HepG2 (cell line): ENCODE measurements around the gene TMEM121. TPM values are rescaled to one million over a fixed set of nuclear protein-coding genes. Genes with fewer than 3 reads are reported as not detected.
A peak's percentile ranks its signal among the peaks of the same experiment; 100 is the strongest.

ENCODE experiments used
- AGO2 ChIP-seq: fragments of 200-400 bp; formaldehyde crosslinking; optimal IDR thresholded peaks from 2 replicates; pipeline ENCODE3; 2017; ENCODE audit warnings: mild to moderate bottlenecking, low read depth, low read length, moderate library complexity
- CC2D1A ChIP-seq: sonication (generic); formaldehyde crosslinking; IDR thresholded peaks from 2 replicates; pipeline ENCODE4 v1.8.1; 2023; ENCODE audit warnings: mild to moderate bottlenecking, missing genetic modification reagents
- DMAP1 ChIP-seq: IDR thresholded peaks from 2 replicates; pipeline ENCODE4 v1.6.1; 2016
- IKZF5 ChIP-seq: IDR thresholded peaks from 2 replicates; pipeline ENCODE4 v1.6.1; 2018; ENCODE audit warnings: missing genetic modification reagents, mild to moderate bottlenecking, missing compliant biosample characterization
- MYC ChIP-seq: sonication (generic); formaldehyde crosslinking; IDR thresholded peaks from 2 replicates; pipeline ENCODE4 v1.9.0; 2021; ENCODE audit warnings: missing genetic modification reagents, borderline replicate concordance
- NR2F6 ChIP-seq, 2 experiments: IDR thresholded peaks; 2 replicates each; pipeline ENCODE4 v1.6.1; 2016; ENCODE audit warnings: antibody characterized with exemption in 1 of 2, mild to moderate bottlenecking in 1 of 2
- PCBP1 ChIP-seq: fragments of 200-400 bp; formaldehyde crosslinking; IDR thresholded peaks from 2 replicates; pipeline ENCODE4 v1.6.1; 2017; ENCODE audit warnings: mild to moderate bottlenecking, low read depth, low read length, borderline replicate concordance
- POGZ ChIP-seq: sonication (generic); formaldehyde crosslinking; IDR thresholded peaks from 2 replicates; pipeline ENCODE4 v1.4.0; 2020; ENCODE audit warnings: mild to moderate bottlenecking, missing genetic modification reagents
- REXO4 ChIP-seq: sonication (generic); formaldehyde crosslinking; IDR thresholded peaks from 2 replicates; pipeline ENCODE4 v1.8.0; 2022; ENCODE audit warnings: missing genetic modification reagents, mild to moderate bottlenecking, borderline replicate concordance
- SOX13 ChIP-seq, 3 experiments: fragments of 450-650 bp in 1 of 3; sonication (generic) in 1 of 3; formaldehyde crosslinking in 1 of 3; IDR thresholded peaks in 2 of 3; conservative IDR thresholded peaks in 1 of 3; 2 replicates each; pipeline versions ENCODE4 v1.5.0 to v1.6.1; 2016 to 2020; ENCODE audit warnings: antibody characterized with exemption in 1 of 3, mild to moderate bottlenecking in 1 of 3, missing compliant biosample characterization in 1 of 3, missing genetic modification reagents in 1 of 3, moderate library complexity in 1 of 3
- SPEN ChIP-seq: sonication (generic); formaldehyde crosslinking; IDR thresholded peaks from 2 replicates; pipeline ENCODE4 v1.5.1; 2020; ENCODE audit warnings: low read depth, mild to moderate bottlenecking, missing genetic modification reagents
- STAT6 ChIP-seq: sonication (generic); formaldehyde crosslinking; IDR thresholded peaks from 2 replicates; pipeline ENCODE4 v1.4.0; 2020; ENCODE audit warnings: missing genetic modification reagents, mild to moderate bottlenecking, borderline replicate concordance
- ZBTB8A ChIP-seq: sonication (generic); formaldehyde crosslinking; IDR thresholded peaks from 2 replicates; pipeline ENCODE4 v1.4.0; 2020; ENCODE audit warnings: mild to moderate bottlenecking, low read depth, missing genetic modification reagents, borderline replicate concordance
- ZC3H13 ChIP-seq: sonication (generic); formaldehyde crosslinking; IDR thresholded peaks from 2 replicates; pipeline ENCODE4 v1.8.1; 2023; ENCODE audit warnings: mild to moderate bottlenecking, missing genetic modification reagents, moderate library complexity
- ZKSCAN5 ChIP-seq: sonication (generic); formaldehyde crosslinking; IDR thresholded peaks from 2 replicates; pipeline ENCODE4 v1.5.1; 2020; ENCODE audit warnings: mild to moderate bottlenecking, missing genetic modification reagents
- ZKSCAN8 ChIP-seq: IDR thresholded peaks from 2 replicates; pipeline ENCODE4 v1.6.1; 2016; ENCODE audit warnings: borderline replicate concordance, missing genetic modification reagents, missing compliant biosample characterization
- ZNF710 ChIP-seq: sonication (generic); formaldehyde crosslinking; IDR thresholded peaks from 2 replicates; pipeline ENCODE4 v1.5.0; 2020; ENCODE audit warnings: mild to moderate bottlenecking, missing genetic modification reagents, borderline replicate concordance
- polyA plus RNA-seq, 8 experiments: library from polyadenylated mRNA; depleted of rRNA in 3 of 8; stranded (reverse) in 7 of 8; unstranded in 1 of 8; fragments of >200 nt; fragmentation: Illumina TruSeq in 4 of 8; extraction: Trizol in 4 of 8; gene quantifications; 2 replicates each; pipeline versions ENCODE4 v1.2.1 to v1.2.3, GENCODE V29; 2011 to 2016; ENCODE audit warnings: low read depth in 4 of 8, missing spikeins in 1 of 8, mixed read lengths in 1 of 8; ENCODE audit not compliant: insufficient read depth in 1 of 8
- total RNA-seq, 5 experiments: library from RNA; depleted of rRNA; stranded (reverse); fragments of >200 nt; fragmentation: Illumina TruSeq; extraction: Trizol; gene quantifications; 2 replicates each; pipeline ENCODE4 v1.2.3, GENCODE V29; 2016; ENCODE audit warnings: low read depth in 1 of 5
- TF ChIP-seq, protein P1 (sequence below): sonication (generic); formaldehyde crosslinking; IDR thresholded peaks from 2 replicates; pipeline ENCODE4 v1.4.0; 2020; ENCODE audit warnings: missing genetic modification reagents, borderline replicate concordance

The TMEM121 gene
- total and polyA plus RNA-seq, 2 of the 13 experiments (the other 11 are each of a cell fraction or from before 2014, with no cell fraction given), result 6.6 to 19.0 TPM

GRCh38 chr14:105531894-105532623, 5.7 kb downstream of the TMEM121 start (continued):
- TF ChIP-seq IKZF5 (CRISPR knock-in tag) (no peak), ZKSCAN5 (CRISPR knock-in tag) (no peak), SOX13 (IDR thresholded peaks at IDR 0.05) (no peak), SOX13 (CRISPR knock-in tag; conservative IDR thresholded peaks at IDR 0.05 in 1 of 2, IDR thresholded peaks at IDR 0.05 in 1 of 2) (no peak), MYC (CRISPR knock-in tag) (no peak), ZNF710 (CRISPR knock-in tag) (no peak), ZKSCAN8 (CRISPR knock-in tag) (no peak), NR2F6 (IDR thresholded peaks at IDR 0.05) (no peak), NR2F6 (CRISPR knock-in tag; IDR thresholded peaks at IDR 0.05) (no peak), POGZ (CRISPR knock-in tag) (no peak), ZC3H13 (CRISPR knock-in tag) (0 out of 2 replicates have a peak, but pooled peaks have one; percentile 43), AGO2 (peak; percentile 54), REXO4 (CRISPR knock-in tag) (0 out of 2 replicates have a peak, but pooled peaks have one; percentile 15), SPEN (no peak), PCBP1 (0 out of 2 replicates have a peak, but pooled peaks have one; percentile 12), DMAP1 (CRISPR knock-in tag) (no peak), ZBTB8A (no peak), CC2D1A (CRISPR knock-in tag) (no peak), STAT6 (CRISPR knock-in tag) (no peak)
- TF ChIP-seq, protein P1, sequence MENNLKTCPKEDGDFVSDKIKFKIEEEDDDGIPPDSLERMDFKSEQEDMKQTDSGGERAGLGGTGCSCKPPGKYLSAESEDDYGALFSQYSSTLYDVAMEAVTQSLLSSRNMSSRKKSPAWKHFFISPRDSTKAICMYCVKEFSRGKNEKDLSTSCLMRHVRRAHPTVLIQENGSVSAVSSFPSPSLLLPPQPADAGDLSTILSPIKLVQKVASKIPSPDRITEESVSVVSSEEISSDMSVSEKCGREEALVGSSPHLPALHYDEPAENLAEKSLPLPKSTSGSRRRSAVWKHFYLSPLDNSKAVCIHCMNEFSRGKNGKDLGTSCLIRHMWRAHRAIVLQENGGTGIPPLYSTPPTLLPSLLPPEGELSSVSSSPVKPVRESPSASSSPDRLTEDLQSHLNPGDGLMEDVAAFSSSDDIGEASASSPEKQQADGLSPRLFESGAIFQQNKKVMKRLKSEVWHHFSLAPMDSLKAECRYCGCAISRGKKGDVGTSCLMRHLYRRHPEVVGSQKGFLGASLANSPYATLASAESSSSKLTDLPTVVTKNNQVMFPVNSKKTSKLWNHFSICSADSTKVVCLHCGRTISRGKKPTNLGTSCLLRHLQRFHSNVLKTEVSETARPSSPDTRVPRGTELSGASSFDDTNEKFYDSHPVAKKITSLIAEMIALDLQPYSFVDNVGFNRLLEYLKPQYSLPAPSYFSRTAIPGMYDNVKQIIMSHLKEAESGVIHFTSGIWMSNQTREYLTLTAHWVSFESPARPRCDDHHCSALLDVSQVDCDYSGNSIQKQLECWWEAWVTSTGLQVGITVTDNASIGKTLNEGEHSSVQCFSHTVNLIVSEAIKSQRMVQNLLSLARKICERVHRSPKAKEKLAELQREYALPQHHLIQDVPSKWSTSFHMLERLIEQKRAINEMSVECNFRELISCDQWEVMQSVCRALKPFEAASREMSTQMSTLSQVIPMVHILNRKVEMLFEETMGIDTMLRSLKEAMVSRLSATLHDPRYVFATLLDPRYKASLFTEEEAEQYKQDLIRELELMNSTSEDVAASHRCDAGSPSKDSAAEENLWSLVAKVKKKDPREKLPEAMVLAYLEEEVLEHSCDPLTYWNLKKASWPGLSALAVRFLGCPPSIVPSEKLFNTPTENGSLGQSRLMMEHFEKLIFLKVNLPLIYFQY (CRISPR knock-in tag), result no peak
